SK-N-SH (cell line): ENCODE measurements around the gene ASCC2. TPM values are rescaled to one million over a fixed set of nuclear protein-coding genes. Genes with fewer than 3 reads are reported as not detected.

Source experiments
- CTCF ChIA-PET: fragments of 300-600, 350-600 bp; formaldehyde crosslinking; extraction: SDS; loops from one replicate; lab custom pipeline; 2021; lab: Yijun Ruan, JAX
- POLR2A ChIA-PET: fragments of 350-600 bp; sonication (Branson Sonifier 250); formaldehyde crosslinking; extraction: SDS; loops from one replicate; lab custom pipeline; 2020; ENCODE audit warnings: antibody characterized with exemption, inconsistent platforms; lab: Yijun Ruan, JAX
- DNase-seq: peaks from one replicate; pipeline ENCODE4 v3.0.0; 2012
- H2AFZ ChIP-seq: fragments of 200-600 bp; sonication (generic); 2 replicates; pipeline ENCODE4 v1.8.1; 2016; ENCODE audit warnings: antibody characterized with exemption, mild to moderate bottlenecking, low read depth
- H3F3A ChIP-seq: fragments of 200-600 bp; sonication (generic); replicated peaks from 2 replicates; pipeline ENCODE3; 2016; ENCODE audit warnings: antibody characterized with exemption, mild to moderate bottlenecking; ENCODE audit not compliant: insufficient read depth
- H3K27ac ChIP-seq, 2 experiments: fragments of 200-500 bp in 1 of 2; fragments of 200-600 bp in 1 of 2; sonication (Bioruptor generic) in 1 of 2; sonication (generic), shearing (Covaris generic) in 1 of 2; 2 replicates each; pipeline versions ENCODE4 v1.5.1 to v1.6.1; 2014 to 2016; ENCODE audit warnings: low read depth in 2 of 2, inconsistent platforms in 1 of 2, low read length in 1 of 2, mild to moderate bottlenecking in 1 of 2, mixed read lengths in 1 of 2
- H3K27me3 ChIP-seq: fragments of 200-600 bp; sonication (generic), shearing (Covaris generic); 2 replicates; pipeline ENCODE4 v1.6.1; 2016; ENCODE audit warnings: mixed run types; ENCODE audit not compliant: insufficient read depth
- H3K36me3 ChIP-seq, 2 experiments: fragments of 200-500 bp in 1 of 2; fragments of 200-600 bp in 1 of 2; sonication (Bioruptor generic) in 1 of 2; sonication (generic) in 1 of 2; replicated peaks in 1 of 2; 2 replicates each; pipeline versions ENCODE3 to v1.5.1; 2014 to 2016; ENCODE audit warnings: low read length in 1 of 2, mild to moderate bottlenecking in 1 of 2; ENCODE audit not compliant: insufficient read depth in 2 of 2, control insufficient read depth in 1 of 2
- H3K4me1 ChIP-seq, 2 experiments: fragments of 200-500 bp in 1 of 2; fragments of 200-600 bp in 1 of 2; sonication (Bioruptor generic) in 1 of 2; sonication (generic), shearing (Covaris generic) in 1 of 2; 2 replicates each; pipeline versions ENCODE4 v1.5.1 to v1.6.1; 2014 to 2016; ENCODE audit warnings: low read depth in 1 of 2, low read length in 1 of 2, mixed run types in 1 of 2; ENCODE audit not compliant: insufficient read depth in 2 of 2, control insufficient read depth in 1 of 2
- H3K4me2 ChIP-seq: fragments of 200-600 bp; sonication (generic), shearing (Covaris generic); 2 replicates; pipeline ENCODE4 v1.6.1; 2017; ENCODE audit warnings: mixed run types
- H3K4me3 ChIP-seq, 2 experiments: fragments of 200-500 bp in 1 of 2; fragments of 200-600 bp in 1 of 2; sonication (Bioruptor generic) in 1 of 2; sonication (generic), shearing (Covaris generic) in 1 of 2; 2 replicates each; pipeline versions ENCODE4 v1.5.1 to v1.8.1; 2014 to 2016; ENCODE audit warnings: low read depth in 2 of 2, inconsistent platforms in 1 of 2, low read length in 1 of 2, mild to moderate bottlenecking in 1 of 2, mixed read lengths in 1 of 2, moderate library complexity in 1 of 2
- H3K79me2 ChIP-seq: fragments of 200-600 bp; sonication (generic); 2 replicates; pipeline ENCODE4 v1.8.1; 2017; ENCODE audit warnings: mild to moderate bottlenecking; ENCODE audit not compliant: insufficient read depth
- H3K9ac ChIP-seq: fragments of 200-600 bp; sonication (generic); 2 replicates; pipeline ENCODE4 v1.6.1; 2017; ENCODE audit warnings: mixed run types
- H3K9me2 ChIP-seq: fragments of 200-600 bp; sonication (generic); 2 replicates; pipeline ENCODE4 v1.6.1; 2017; ENCODE audit warnings: mixed run types
- H3K9me3 ChIP-seq: fragments of 200-600 bp; sonication (generic); 2 replicates; pipeline ENCODE4 v1.6.1; 2017; ENCODE audit warnings: mixed run types, mild to moderate bottlenecking, moderate library complexity
- H4K20me1 ChIP-seq: fragments of 200-600 bp; sonication (generic); 2 replicates; pipeline ENCODE4 v1.6.1; 2017; ENCODE audit warnings: mild to moderate bottlenecking, mixed run types; ENCODE audit not compliant: insufficient read depth
- EZH2phosphoT487 ChIP-seq: fragments of 200-600 bp; sonication (generic); IDR thresholded peaks from 2 replicates; pipeline ENCODE4 v1.6.1; 2017; ENCODE audit warnings: low read depth, mixed run types, mild to moderate bottlenecking, antibody characterized with exemption, moderate library complexity, borderline replicate concordance
- FOXJ3 ChIP-seq: sonication (generic); formaldehyde crosslinking; IDR thresholded peaks from 2 replicates; pipeline ENCODE4 v1.5.1; 2020; ENCODE audit warnings: mild to moderate bottlenecking, missing genetic modification reagents
- FOXM1 ChIP-seq: IDR thresholded peaks from 2 replicates; pipeline ENCODE4 v1.4.0; 2012; ENCODE audit warnings: low read depth, mild to moderate bottlenecking
- JUND ChIP-seq: IDR thresholded peaks from 2 replicates; pipeline ENCODE4 v1.4.0; 2012
- MAX ChIP-seq: IDR thresholded peaks from 2 replicates; pipeline ENCODE4 v1.4.0; 2012; ENCODE audit warnings: low read depth
- MXI1 ChIP-seq: IDR thresholded peaks from 2 replicates; pipeline ENCODE4 v1.6.1; 2012; ENCODE audit warnings: mild to moderate bottlenecking, low read depth, low read length, improper control_type of control experiment
- POLR2AphosphoS5 ChIP-seq: IDR thresholded peaks from 2 replicates; pipeline ENCODE4 v1.6.1; 2012; ENCODE audit warnings: low read depth, low read length
- RAD21 ChIP-seq: IDR thresholded peaks from 2 replicates; pipeline ENCODE4 v1.6.1; 2012; ENCODE audit warnings: mild to moderate bottlenecking, low read length
- RFX5 ChIP-seq: IDR thresholded peaks from 2 replicates; pipeline ENCODE4 v1.6.1; 2012; ENCODE audit warnings: mild to moderate bottlenecking, improper control_type of control experiment, low read length
- RXRA ChIP-seq: IDR thresholded peaks from 2 replicates; pipeline ENCODE4 v1.4.0; 2012; ENCODE audit warnings: low read depth, mild to moderate bottlenecking, borderline replicate concordance
- SIN3A ChIP-seq: IDR thresholded peaks from 2 replicates; pipeline ENCODE4 v1.6.1; 2012; ENCODE audit warnings: low read depth, mild to moderate bottlenecking, low read length, moderate library complexity, borderline replicate concordance
- SMC3 ChIP-seq: IDR thresholded peaks from 2 replicates; pipeline ENCODE4 v1.6.1; 2012; ENCODE audit warnings: low read depth, low read length, improper control_type of control experiment
- TAF1 ChIP-seq: IDR thresholded peaks from 2 replicates; pipeline ENCODE4 v1.6.1; 2012; ENCODE audit warnings: low read depth, mild to moderate bottlenecking, low read length, moderate library complexity, borderline replicate concordance
- TCF12 ChIP-seq: IDR thresholded peaks from 2 replicates; pipeline ENCODE4 v1.4.0; 2012
- YY1 ChIP-seq: IDR thresholded peaks from 2 replicates; pipeline ENCODE4 v1.4.0; 2012; ENCODE audit warnings: low read depth, mild to moderate bottlenecking
- WGBS: methylation state at CpG from one replicate; pipeline ENCODE4 v1.1.6; 2017; ENCODE audit warnings: low lambda C conversion rate; 5-methylcytosine and 5-hydroxymethylcytosine counted together
- polyA plus RNA-seq, 3 experiments: library from polyadenylated mRNA; depleted of rRNA; stranded (reverse); fragments of >200 nt; gene quantifications; 2 replicates each; pipeline ENCODE4 v1.2.3, GENCODE V29; 2012

Gene ASCC2
- polyA plus RNA-seq, 1 of the 3 experiments (the other 2 are of a cell fraction): 82.0 TPM

GRCh38 chr22:29758068-29758622, 79.9 kb downstream of the ASCC2 start (continued):
- no peak for TF ChIP-seq RFX5
- TF ChIP-seq TCF12: no peak
- TF ChIP-seq JUND: no peak
- no peak for TF ChIP-seq EZH2phosphoT487
- no peak for TF ChIP-seq SMC3
- TF ChIP-seq FOXJ3 (CRISPR knock-in tag): no peak

GRCh38 chr22:29757096-29757495, 81.0 kb downstream of the ASCC2 start:
- Histone ChIP-seq H2AFZ (no peak overlapping the region), H3K9ac (no peak overlapping the region), H3K9me2 (no peaks in the 10 kb centered on the region), H4K20me1 (0 out of 2 replicates have a peak, but pooled peaks cover 3% of the 10 kb centered on the region), H3K4me2 (no peak overlapping the region), H3F3A (peaks cover 3% of the 10 kb centered on the region), H3K27me3 (no peaks in the 10 kb centered on the region), H3K9me3 (no peaks in the 10 kb centered on the region), H3K79me2 (peaks cover 3% of the 10 kb centered on the region; the same call in 1 of the 2 replicates), H3K27ac (no peak overlapping the region), H3K4me3 (no peak overlapping the region), H3K36me3 (no peaks in the 10 kb centered on the region), H3K4me1 (no peaks in the 10 kb centered on the region)
- ChIA-PET CTCF (interaction anchor here (1.4 kb wide), 1 partner anchor 248 kb away, joined by 6 read pairs; no protein-coding TSS in a partner anchor), POLR2A (interaction anchor here (0.6 kb wide), 3 partner anchors 79 to 450 kb away, joined by 3 read pairs; no protein-coding TSS in a partner anchor)
- no peak for DNase-seq
- no peak for TF ChIP-seq FOXM1
- WGBS: 89% methylated on average over 3 of the region's 3 CpGs

- peaks cover 3% of the 10 kb centered on the region; the same call in 1 of the 2 replicates for H3K79me2 ChIP-seq
- TF ChIP-seq MAX (no peak), SIN3A (no peak), YY1 (no peak), TCF12 (no peak), TAF1 (no peak), MXI1 (no peak), RXRA (no peak), POLR2AphosphoS5 (no peak), RAD21 (no peak)
- TF ChIP-seq, all 33 proteins: peak for 0
- H3K27me3 ChIP-seq: no peaks in the 10 kb centered on the region
- DNase-seq: no peak
- no peaks in the 10 kb centered on the region for H3K36me3 ChIP-seq
- H2AFZ ChIP-seq: no peak overlapping the region
- no peak overlapping the region for H3K4me3 ChIP-seq
- H3K9ac ChIP-seq: no peak overlapping the region
- no peaks in the 10 kb centered on the region for H3K9me3 ChIP-seq
- H3K9me2 ChIP-seq: no peaks in the 10 kb centered on the region
- no peak overlapping the region for H3K4me2 ChIP-seq
- no peaks in the 10 kb centered on the region for H3K4me1 ChIP-seq
- CTCF ChIA-PET: interaction anchor here (1.4 to 1.5 kb wide), 3 partner anchors 66 to 332 kb away, joined by 3 to 6 read pairs (median 4); no protein-coding TSS in a partner anchor
- H3F3A ChIP-seq: peaks cover 3% of the 10 kb centered on the region
- no peak overlapping the region for H3K27ac ChIP-seq
- POLR2A ChIA-PET: interaction anchor here (0.6 kb wide), 1 partner anchor 294 kb away, joined by 3 read pairs; no protein-coding TSS in a partner anchor
- 0 out of 2 replicates have a peak, but pooled peaks cover 3% of the 10 kb centered on the region for H4K20me1 ChIP-seq
- WGBS: 75% methylated on average over 5 of the region's 7 CpGs
These were observed 81.7 kb downstream of the ASCC2 start for GRCh38 chr22:29756341-29756740.
